Heart left ventricle (tissue), 13 donors: Measurements from ENCODE around the gene SPACA4.

ENCODE experiments used
- POLR2A ChIP-seq, 2 donors: fragments of 450-650 bp; IDR thresholded peaks; one replicate each; pipeline ENCODE4 v1.6.1; 2017; ENCODE audit warnings: antibody characterized with exemption in 2 of 2, mild to moderate bottlenecking in 2 of 2, moderate library complexity in 2 of 2
- TF ChIP-seq, protein P1 (sequence below), 12 donors: fragments of 200-600 bp; sonication (generic) in 4 of 12; IDR thresholded peaks; one replicate each; pipeline versions ENCODE4 v1.5.0 to v1.8.0; 2018 to 2022; ENCODE audit warnings: antibody characterized with exemption in 12 of 12, mild to moderate bottlenecking in 5 of 12
- donor health status: ischemic (EF 13 %, LVEDD 7.1; RV severe dilation, severe dysfunction).
- donor health status: DM: no; HTN: yes; CAD: no.
- donor health status: DM: no; HTN: no; CAD: no.
- donor health status: ischemic (EF 25% LVEDD 6.9; RV normal size, moderate dysfunction).
- donor health status: ischemic (EF 25% LVEDD 5.7; RV mildly dilated, moderate dysfunction).
- donor health status: ischemic (EF 35%, LVEDD 5.7; RV mildly dilated, moderate dysfunction).
- donor health status: nonischemic (EF 11% LVEDD 7.7; RV severe dilation, severe dysfunction).
- donor health status: DM: yes; HTN: yes; CAD: no.
- donor health status: PGD.
- donor health status: ischemic (EF 29% LVEDD 5.4; RV normal size, mild dysfunction).
- donor health status: nonischemic (EF 23%, LVEDD 6.1; RV moderate dilation, normal function).

DNA sequence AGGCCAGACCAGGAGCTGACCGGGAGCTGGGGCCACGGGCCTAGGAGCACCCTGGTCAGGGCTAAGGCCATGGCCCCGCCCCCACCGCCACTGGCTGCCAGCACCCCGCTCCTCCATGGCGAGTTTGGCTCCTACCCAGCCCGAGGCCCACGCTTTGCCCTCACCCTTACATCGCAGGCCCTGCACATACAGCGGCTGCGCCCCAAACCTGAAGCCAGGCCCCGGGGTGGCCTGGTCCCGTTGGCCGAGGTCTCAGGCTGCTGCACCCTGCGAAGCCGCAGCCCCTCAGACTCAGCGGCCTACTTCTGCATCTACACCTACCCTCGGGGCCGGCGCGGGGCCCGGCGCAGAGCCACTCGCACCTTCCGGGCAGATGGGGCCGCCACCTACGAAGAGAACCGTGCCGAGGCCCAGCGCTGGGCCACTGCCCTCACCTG is 19.4 kb downstream of the SPACA4 start:
- TF ChIP-seq POLR2A (IDR thresholded peaks at IDR 0.05): no peak
- TF ChIP-seq, protein P1, sequence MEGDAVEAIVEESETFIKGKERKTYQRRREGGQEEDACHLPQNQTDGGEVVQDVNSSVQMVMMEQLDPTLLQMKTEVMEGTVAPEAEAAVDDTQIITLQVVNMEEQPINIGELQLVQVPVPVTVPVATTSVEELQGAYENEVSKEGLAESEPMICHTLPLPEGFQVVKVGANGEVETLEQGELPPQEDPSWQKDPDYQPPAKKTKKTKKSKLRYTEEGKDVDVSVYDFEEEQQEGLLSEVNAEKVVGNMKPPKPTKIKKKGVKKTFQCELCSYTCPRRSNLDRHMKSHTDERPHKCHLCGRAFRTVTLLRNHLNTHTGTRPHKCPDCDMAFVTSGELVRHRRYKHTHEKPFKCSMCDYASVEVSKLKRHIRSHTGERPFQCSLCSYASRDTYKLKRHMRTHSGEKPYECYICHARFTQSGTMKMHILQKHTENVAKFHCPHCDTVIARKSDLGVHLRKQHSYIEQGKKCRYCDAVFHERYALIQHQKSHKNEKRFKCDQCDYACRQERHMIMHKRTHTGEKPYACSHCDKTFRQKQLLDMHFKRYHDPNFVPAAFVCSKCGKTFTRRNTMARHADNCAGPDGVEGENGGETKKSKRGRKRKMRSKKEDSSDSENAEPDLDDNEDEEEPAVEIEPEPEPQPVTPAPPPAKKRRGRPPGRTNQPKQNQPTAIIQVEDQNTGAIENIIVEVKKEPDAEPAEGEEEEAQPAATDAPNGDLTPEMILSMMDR (IDR thresholded peaks at IDR 0.05): no peak
